ENCODE results near the gene CD99L2.
"Not testable (repeated sequence)": the region's sequence is repeated elsewhere in the genome, so short reads cannot be mapped to it uniquely, and the experiment has no call there.

CD99L2 gene

GRCh38 chrX:150849486-150849885 is 49.0 kb downstream of the CD99L2 start:
- DNase-seq: no peak

GRCh38 chrX:150848914-150849365 is 49.5 kb downstream of the CD99L2 start:
- DNase-seq: no peak

- no peak for DNase-seq
Observed at GRCh38 chrX:150847088-150847487, 51.4 kb downstream of the CD99L2 start.

GRCh38 chrX:150846130-150846529 is 52.3 kb downstream of the CD99L2 start:
- DNase-seq: no peak

- DNase-seq: no peak
Observed at GRCh38 chrX:150845091-150845490, 53.4 kb downstream of the CD99L2 start.

- DNase-seq: no peak
Observed at GRCh38 chrX:150844016-150844415, 54.5 kb downstream of the CD99L2 start.

- no peak for DNase-seq
Observed at GRCh38 chrX:150842198-150842685, 56.2 kb downstream of the CD99L2 start.

- no peak for DNase-seq
Observed at GRCh38 chrX:150841456-150842197, 56.8 kb downstream of the CD99L2 start.

- no peak for DNase-seq
Observed at GRCh38 chrX:150837845-150838244, 60.6 kb downstream of the CD99L2 start.

GRCh38 chrX:150834695-150835094 is 63.8 kb downstream of the CD99L2 start:
- DNase-seq: no peak

- no peak for DNase-seq
Observed at GRCh38 chrX:150833454-150834056, 64.9 kb downstream of the CD99L2 start.

- DNase-seq: no peak
Observed at GRCh38 chrX:150831863-150832262, 66.6 kb downstream of the CD99L2 start.

- DNase-seq: no peak
Observed at GRCh38 chrX:150828785-150829184, 69.7 kb downstream of the CD99L2 start.

GRCh38 chrX:150824352-150824751 is 74.1 kb downstream of the CD99L2 start:
- not testable (repeated sequence) for DNase-seq

- DNase-seq: not testable (repeated sequence)
Observed at GRCh38 chrX:150823826-150824225, 74.6 kb downstream of the CD99L2 start.

GRCh38 chrX:150821971-150822370 is 76.5 kb downstream of the CD99L2 start:
- DNase-seq: no peak

GRCh38 chrX:150813922-150814321 is 84.5 kb downstream of the CD99L2 start:
- DNase-seq: no peak

GRCh38 chrX:150806827-150807226 is 91.6 kb downstream of the CD99L2 start:
- DNase-seq: no peak

GRCh38 chrX:150805736-150806135 is 92.7 kb downstream of the CD99L2 start:
- DNase-seq: no peak

GRCh38 chrX:150792949-150793527 is 105.4 kb downstream of the CD99L2 start:
- DNase-seq: no peak

GRCh38 chrX:150790021-150790420 is 108.4 kb downstream of the CD99L2 start:
- no peak for DNase-seq

GRCh38 chrX:150781677-150782076 is 116.8 kb downstream of the CD99L2 start:
- no peak for DNase-seq

GRCh38 chrX:150779385-150779784 is 119.1 kb downstream of the CD99L2 start:
- DNase-seq: no peak
